ENCODE measurements around the gene MYT1. TPM values are rescaled to one million over a fixed set of nuclear protein-coding genes. Genes with fewer than 3 reads are reported as not detected.

The MYT1 gene
- total RNA-seq, 3 donors from 2014 or later (not counting 1 experiment from before 2014, with no cell fraction given), result not detected

DNA sequence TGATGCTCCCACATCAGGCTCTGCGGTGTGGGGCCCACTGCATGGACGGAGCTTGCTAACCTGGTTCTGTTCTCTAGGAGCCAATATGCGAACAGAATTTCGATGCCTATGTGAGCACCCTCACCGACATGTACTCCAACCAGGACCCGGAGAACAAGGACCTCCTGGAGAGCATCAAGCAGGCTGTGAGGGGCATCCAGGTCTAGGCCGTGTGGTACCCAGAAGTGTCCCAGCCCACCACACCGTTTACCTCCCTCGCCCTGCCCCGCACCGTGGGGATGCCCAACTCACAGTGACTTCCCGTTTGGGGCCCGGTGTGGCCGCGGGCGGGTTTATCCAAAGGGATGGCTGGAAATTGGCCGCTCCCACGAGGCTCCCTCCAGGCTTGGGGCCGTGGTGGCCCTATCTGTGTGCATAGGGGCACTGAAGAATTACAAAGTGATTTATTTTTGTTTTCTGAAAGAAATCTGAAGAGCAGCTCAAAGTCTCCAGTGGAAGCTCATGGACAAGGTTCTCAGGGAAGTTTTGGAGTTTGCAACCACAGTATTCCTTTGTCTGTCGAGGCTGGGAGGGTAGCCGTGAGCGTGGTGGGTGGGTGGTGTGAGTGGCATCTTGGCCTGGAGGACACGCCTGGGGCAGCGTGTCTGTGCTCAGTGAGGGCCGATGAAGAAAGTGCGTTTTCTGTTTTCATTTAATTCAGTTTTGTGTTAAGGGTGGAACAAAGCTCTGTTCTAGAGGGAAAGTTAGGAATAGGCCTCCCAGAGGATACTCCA is 76.2 kb downstream of the MYT1 start:
- Mint-ChIP-seq H3K36me3 (no peaks in the 10 kb centered on the region), H3K27me3 (ENCODE audit: low read depth in 2 of 2) (peaks cover 7 to 13% of the 10 kb centered on the region in 2 donors), H3K27ac (no peak overlapping the region), H3K9me3 (no peaks in the 10 kb centered on the region), H3K4me3 (no peak overlapping the region), H3K4me1 (no peaks in the 10 kb centered on the region)
- Histone ChIP-seq H3K27me3 (ENCODE audit: control insufficient read depth, insufficient read depth, low read length) (no peaks in the 10 kb centered on the region), H3K9me3 (ENCODE audit: control insufficient read depth, insufficient read depth, low read length) (no peaks in the 10 kb centered on the region), H3K4me3 (ENCODE audit: low read length) (no peak overlapping the region), H3K27ac (ENCODE audit: low read length) (no peak overlapping the region), H3K4me1 (ENCODE audit: control insufficient read depth, insufficient read depth, low read length) (no peaks in the 10 kb centered on the region), H3K36me3 (ENCODE audit: control insufficient read depth, insufficient read depth, low read length) (no peaks in the 10 kb centered on the region)
- intact Hi-C loops (cut with micrococcal nuclease), result no loop called here
- TF ChIP-seq, protein P1, sequence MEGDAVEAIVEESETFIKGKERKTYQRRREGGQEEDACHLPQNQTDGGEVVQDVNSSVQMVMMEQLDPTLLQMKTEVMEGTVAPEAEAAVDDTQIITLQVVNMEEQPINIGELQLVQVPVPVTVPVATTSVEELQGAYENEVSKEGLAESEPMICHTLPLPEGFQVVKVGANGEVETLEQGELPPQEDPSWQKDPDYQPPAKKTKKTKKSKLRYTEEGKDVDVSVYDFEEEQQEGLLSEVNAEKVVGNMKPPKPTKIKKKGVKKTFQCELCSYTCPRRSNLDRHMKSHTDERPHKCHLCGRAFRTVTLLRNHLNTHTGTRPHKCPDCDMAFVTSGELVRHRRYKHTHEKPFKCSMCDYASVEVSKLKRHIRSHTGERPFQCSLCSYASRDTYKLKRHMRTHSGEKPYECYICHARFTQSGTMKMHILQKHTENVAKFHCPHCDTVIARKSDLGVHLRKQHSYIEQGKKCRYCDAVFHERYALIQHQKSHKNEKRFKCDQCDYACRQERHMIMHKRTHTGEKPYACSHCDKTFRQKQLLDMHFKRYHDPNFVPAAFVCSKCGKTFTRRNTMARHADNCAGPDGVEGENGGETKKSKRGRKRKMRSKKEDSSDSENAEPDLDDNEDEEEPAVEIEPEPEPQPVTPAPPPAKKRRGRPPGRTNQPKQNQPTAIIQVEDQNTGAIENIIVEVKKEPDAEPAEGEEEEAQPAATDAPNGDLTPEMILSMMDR (IDR thresholded peaks at IDR 0.05), result no peak
- 92% methylated on average over 26 of the region's 26 CpGs for WGBS (ENCODE audit: insufficient coverage)
- ATAC-seq, result no peak
- no peak for DNase-seq

DNA sequence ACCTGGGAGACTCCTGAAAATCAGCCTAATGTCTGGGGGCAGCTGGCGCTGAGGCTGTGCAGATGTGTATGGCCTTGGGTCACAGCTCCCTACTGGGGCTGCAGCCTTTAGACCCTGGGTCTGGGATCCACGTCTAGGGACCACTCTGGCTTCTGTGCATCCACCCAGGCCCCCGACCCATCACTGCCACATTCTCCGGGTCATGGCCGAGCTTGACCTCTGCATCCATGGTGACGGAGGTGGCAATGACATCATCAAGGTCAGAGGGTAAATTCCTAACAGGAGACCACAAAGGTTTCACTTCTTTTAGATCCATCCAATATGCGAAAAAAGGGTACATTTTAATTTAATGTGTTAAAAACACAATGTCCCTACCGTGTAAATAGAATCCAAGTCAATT is 76.8 kb downstream of the MYT1 start:
- ATAC-seq (no peak), DNase-seq (no peak)
- no peaks in the 10 kb centered on the region for H3K36me3 ChIP-seq (ENCODE audit: control insufficient read depth, insufficient read depth, low read length)
- no peak overlapping the region for H3K27ac ChIP-seq (ENCODE audit: low read length)
- no peak overlapping the region for H3K27ac Mint-ChIP-seq
- no peaks in the 10 kb centered on the region for H3K4me1 ChIP-seq (ENCODE audit: control insufficient read depth, insufficient read depth, low read length)
- H3K4me3 ChIP-seq (ENCODE audit: low read length), result no peak overlapping the region
- H3K9me3 ChIP-seq (ENCODE audit: control insufficient read depth, insufficient read depth, low read length), result no peaks in the 10 kb centered on the region
- no peaks in the 10 kb centered on the region for H3K27me3 ChIP-seq (ENCODE audit: control insufficient read depth, insufficient read depth, low read length)
- no peaks in the 10 kb centered on the region for H3K4me1 Mint-ChIP-seq
- no peaks in the 10 kb centered on the region for H3K36me3 Mint-ChIP-seq
- 79% methylated on average over 6 of the region's 8 CpGs for WGBS (ENCODE audit: insufficient coverage)
- H3K4me3 Mint-ChIP-seq, result no peak overlapping the region
- TF ChIP-seq, protein P1 (IDR thresholded peaks at IDR 0.05), result no peak
- intact Hi-C loops (cut with micrococcal nuclease), result no loop called here
- H3K9me3 Mint-ChIP-seq, result no peaks in the 10 kb centered on the region
- H3K27me3 Mint-ChIP-seq (ENCODE audit: low read depth in 2 of 2), result peaks cover 10 to 18% of the 10 kb centered on the region in 2 donors

DNA sequence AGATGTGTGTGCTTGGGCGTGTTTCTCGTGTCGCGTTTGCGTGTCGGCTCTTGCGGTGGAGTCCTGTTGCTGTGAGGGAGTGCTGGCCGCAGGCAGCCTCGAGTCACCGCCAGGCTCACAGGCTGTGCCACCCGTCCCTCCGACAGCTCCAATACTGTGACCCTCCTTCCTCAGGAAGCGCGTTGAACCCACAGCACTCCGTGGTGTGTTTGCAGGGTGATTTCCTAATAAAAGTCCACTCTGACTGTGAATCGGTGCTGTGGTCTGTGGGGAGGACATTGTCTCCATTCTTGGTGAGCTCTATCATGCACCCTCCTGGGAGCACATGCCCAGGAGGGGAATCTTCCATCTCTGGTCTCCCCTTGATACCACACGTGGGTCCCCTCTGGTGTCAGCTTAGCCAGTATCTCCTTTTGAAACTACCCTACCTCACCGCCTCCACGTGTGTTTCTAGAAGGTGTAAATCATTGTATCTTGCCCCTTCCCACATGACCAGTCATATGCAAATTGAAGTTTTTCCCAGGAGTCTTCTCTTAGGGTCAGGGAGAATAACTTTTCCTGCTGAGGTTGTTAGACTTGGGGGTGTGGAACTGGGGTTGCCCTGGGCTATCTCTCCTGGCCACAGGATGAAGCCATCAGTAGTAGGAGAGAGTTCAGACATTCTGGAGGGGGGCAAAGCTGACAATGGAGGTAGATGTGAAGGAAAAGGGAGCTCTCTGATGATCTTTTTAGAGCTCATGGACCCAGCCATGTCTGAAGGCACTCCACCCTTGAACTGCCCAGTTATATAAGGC is 77.9 kb downstream of the MYT1 start:
- no peaks in the 10 kb centered on the region for H3K4me1 ChIP-seq (ENCODE audit: control insufficient read depth, insufficient read depth, low read length)
- DNase-seq (no peak), ATAC-seq (no peak)
- H3K27me3 ChIP-seq (ENCODE audit: control insufficient read depth, insufficient read depth, low read length), result no peaks in the 10 kb centered on the region
- Mint-ChIP-seq H3K4me3 (no peak overlapping the region), H3K27ac (no peak overlapping the region), H3K4me1 (no peaks in the 10 kb centered on the region), H3K36me3 (no peaks in the 10 kb centered on the region), H3K9me3 (no peaks in the 10 kb centered on the region), H3K27me3 (ENCODE audit: low read depth in 2 of 2) (peaks cover 15 to 23% of the 10 kb centered on the region in 2 donors)
- H3K36me3 ChIP-seq (ENCODE audit: control insufficient read depth, insufficient read depth, low read length), result no peaks in the 10 kb centered on the region
- 88% methylated on average over 17 of the region's 19 CpGs for WGBS (ENCODE audit: insufficient coverage)
- no peaks in the 10 kb centered on the region for H3K9me3 ChIP-seq (ENCODE audit: control insufficient read depth, insufficient read depth, low read length)
- no peak overlapping the region for H3K27ac ChIP-seq (ENCODE audit: low read length)
- TF ChIP-seq, protein P1 (IDR thresholded peaks at IDR 0.05), result no peak
- no peak overlapping the region for H3K4me3 ChIP-seq (ENCODE audit: low read length)
- intact Hi-C loops (cut with micrococcal nuclease), result no loop called here
